HL-60/S4 treated with retinoic acid at 250 ng/mL for 4 days and 3 days (cell line): ENCODE results near the gene MAPRE2.

ENCODE experiments used
- in situ Hi-C: fragments of 300-500 bp; cut with MboI; formaldehyde crosslinking; loops from 2 replicates; pipeline ENCODE4 v1.7.0; 2022; ENCODE audit warnings: low sequenced_read_pairs

Gene MAPRE2

GRCh38 chr18:35117372-35117771, 76.2 kb downstream of the MAPRE2 start:
- in situ Hi-C loops, result no loop called here

- in situ Hi-C loops, result no loop called here
Observed at GRCh38 chr18:35117951-35118411, 76.8 kb downstream of the MAPRE2 start.

- in situ Hi-C loops, result no loop called here
Observed at GRCh38 chr18:35118641-35119040, 77.4 kb downstream of the MAPRE2 start.

- in situ Hi-C loops, result no loop called here
Observed at GRCh38 chr18:35121038-35121437, 79.8 kb downstream of the MAPRE2 start.

- in situ Hi-C loops, result no loop called here
Observed at GRCh38 chr18:35121531-35121930, 80.3 kb downstream of the MAPRE2 start.

- in situ Hi-C loops, result no loop called here
Observed at GRCh38 chr18:35122586-35123224, 81.5 kb downstream of the MAPRE2 start.

- in situ Hi-C loops, result no loop called here
Observed at GRCh38 chr18:35123811-35124210, 82.6 kb downstream of the MAPRE2 start.

- in situ Hi-C loops, result no loop called here
Observed at GRCh38 chr18:35127201-35127600, 86.0 kb downstream of the MAPRE2 start.

- in situ Hi-C loops, result no loop called here
Observed at GRCh38 chr18:35128675-35129074, 87.5 kb downstream of the MAPRE2 start.

- in situ Hi-C loops, result no loop called here
Observed at GRCh38 chr18:35130236-35130635, 89.0 kb downstream of the MAPRE2 start.

- in situ Hi-C loops, result no loop called here
Observed at GRCh38 chr18:35131387-35132020, 90.3 kb downstream of the MAPRE2 start.

GRCh38 chr18:35132021-35132902, 91.0 kb downstream of the MAPRE2 start:
- in situ Hi-C loops, result no loop called here

- in situ Hi-C loops, result no loop called here
Observed at GRCh38 chr18:35134190-35134730, 93.0 kb downstream of the MAPRE2 start.

GRCh38 chr18:35134791-35135531, 93.7 kb downstream of the MAPRE2 start:
- in situ Hi-C loops, result no loop called here

GRCh38 chr18:35136248-35136647, 95.0 kb downstream of the MAPRE2 start:
- in situ Hi-C loops, result no loop called here

- in situ Hi-C loops, result no loop called here
Observed at GRCh38 chr18:35136885-35137284, 95.7 kb downstream of the MAPRE2 start.

- in situ Hi-C loops, result no loop called here
Observed at GRCh38 chr18:35137632-35138031, 96.4 kb downstream of the MAPRE2 start.

GRCh38 chr18:35138773-35139172, 97.6 kb downstream of the MAPRE2 start:
- in situ Hi-C loops, result no loop called here

- in situ Hi-C loops, result no loop called here
Observed at GRCh38 chr18:35139517-35139916, 98.3 kb downstream of the MAPRE2 start.

- in situ Hi-C loops, result no loop called here
Observed at GRCh38 chr18:35141077-35141476, 99.9 kb downstream of the MAPRE2 start.
